ENCODE measurements around the gene WDR64. TPM values are rescaled to one million over a fixed set of nuclear protein-coding genes. Genes with fewer than 3 reads are reported as not detected.

Gene WDR64
- total RNA-seq, 1 experiment from 2014 or later, result not detected

GRCh38 chr1:241837416-241837815, 185.3 kb downstream of the WDR64 start:
- no peak overlapping the region for H3K4me3 ChIP-seq
- no peak overlapping the region for H2AFZ ChIP-seq
- H3K27me3 ChIP-seq (ENCODE audit: insufficient read depth, low read depth), result no peaks in the 10 kb centered on the region
- H3K79me2 ChIP-seq (ENCODE audit: low read depth), result no peaks in the 10 kb centered on the region
- POLR2A ChIA-PET (ENCODE audit: unreplicated experiment), result interaction anchor here (0.6 kb wide), 1 partner anchor 149 kb away, joined by 5 read pairs; no protein-coding TSS in a partner anchor
- DNase-seq, result no peak
- BruUV-seq (replicated peaks), result no TSS peak
- CTCF ChIA-PET, result no interaction called here
- TF ChIP-seq, protein P1, sequence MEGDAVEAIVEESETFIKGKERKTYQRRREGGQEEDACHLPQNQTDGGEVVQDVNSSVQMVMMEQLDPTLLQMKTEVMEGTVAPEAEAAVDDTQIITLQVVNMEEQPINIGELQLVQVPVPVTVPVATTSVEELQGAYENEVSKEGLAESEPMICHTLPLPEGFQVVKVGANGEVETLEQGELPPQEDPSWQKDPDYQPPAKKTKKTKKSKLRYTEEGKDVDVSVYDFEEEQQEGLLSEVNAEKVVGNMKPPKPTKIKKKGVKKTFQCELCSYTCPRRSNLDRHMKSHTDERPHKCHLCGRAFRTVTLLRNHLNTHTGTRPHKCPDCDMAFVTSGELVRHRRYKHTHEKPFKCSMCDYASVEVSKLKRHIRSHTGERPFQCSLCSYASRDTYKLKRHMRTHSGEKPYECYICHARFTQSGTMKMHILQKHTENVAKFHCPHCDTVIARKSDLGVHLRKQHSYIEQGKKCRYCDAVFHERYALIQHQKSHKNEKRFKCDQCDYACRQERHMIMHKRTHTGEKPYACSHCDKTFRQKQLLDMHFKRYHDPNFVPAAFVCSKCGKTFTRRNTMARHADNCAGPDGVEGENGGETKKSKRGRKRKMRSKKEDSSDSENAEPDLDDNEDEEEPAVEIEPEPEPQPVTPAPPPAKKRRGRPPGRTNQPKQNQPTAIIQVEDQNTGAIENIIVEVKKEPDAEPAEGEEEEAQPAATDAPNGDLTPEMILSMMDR (conservative IDR thresholded peaks at IDR 0.05), result no peak
- TF ChIP-seq EZH2 (IDR thresholded peaks at IDR 0.05; ENCODE audit: low read depth), result no peak
- no peaks in the 10 kb centered on the region for H3K9me2 ChIP-seq (ENCODE audit: insufficient read depth)
- H3K4me1 ChIP-seq (replicated peaks; ENCODE audit: insufficient read depth), result peaks cover 17% of the 10 kb centered on the region
- no peak overlapping the region; the same call in 1 of the 2 replicates for H3K4me2 ChIP-seq
- 0 out of 2 replicates have a peak, but pooled peaks cover 5% of the 10 kb centered on the region for H3F3A ChIP-seq (ENCODE audit: insufficient read depth, low read depth)
- no peaks in the 10 kb centered on the region for H3K9me3 ChIP-seq (ENCODE audit: insufficient read depth, low read depth)
- no peaks in the 10 kb centered on the region for H4K20me1 ChIP-seq (ENCODE audit: insufficient read depth)
- H3K27ac ChIP-seq, result peak overlapping the region; percentile 53; the same call in 1 of the 2 replicates
- intact Hi-C loops (cut with micrococcal nuclease; ENCODE audit: unreplicated experiment), result loop anchor here (1.0 kb wide), 1 partner anchor 199 kb away; no protein-coding TSS in a partner anchor
- no peaks in the 10 kb centered on the region for H3K36me3 ChIP-seq (ENCODE audit: low read depth)

DNA sequence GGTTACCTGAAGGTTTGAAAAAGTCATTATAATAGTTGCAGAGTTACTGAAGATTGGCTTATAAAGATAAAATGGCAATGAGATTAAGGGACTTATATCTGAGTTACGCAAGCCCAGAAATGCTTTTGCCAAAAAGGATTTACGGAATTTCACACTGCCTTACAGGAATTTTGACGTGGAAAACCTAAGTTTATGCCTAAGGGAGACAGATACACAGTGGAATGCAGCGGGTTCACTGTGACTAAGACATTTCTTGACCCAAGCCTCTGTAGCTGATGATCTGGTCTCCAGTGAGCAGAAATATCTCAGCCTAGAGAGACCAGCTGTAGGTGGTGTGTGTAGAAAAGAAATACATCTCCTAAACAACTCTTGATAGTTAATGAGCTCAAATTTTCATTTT, 185.8 kb downstream of the WDR64 start:
- H3K27ac ChIP-seq, result peak overlapping the region; percentile 53
- H2AFZ ChIP-seq, result no peak overlapping the region
- POLR2A ChIA-PET (ENCODE audit: unreplicated experiment), result interaction anchor here (0.6 kb wide), 1 partner anchor 149 kb away, joined by 5 read pairs; no protein-coding TSS in a partner anchor

GRCh38 chr1:241838897-241839296, 186.8 kb downstream of the WDR64 start:
- H3F3A ChIP-seq (ENCODE audit: insufficient read depth, low read depth), result 0 out of 2 replicates have a peak, but pooled peaks cover 5% of the 10 kb centered on the region
- intact Hi-C loops (cut with micrococcal nuclease; ENCODE audit: unreplicated experiment), result no loop called here
- TF ChIP-seq, protein P1 (conservative IDR thresholded peaks at IDR 0.05), result no peak
- no peak for TF ChIP-seq EZH2 (IDR thresholded peaks at IDR 0.05; ENCODE audit: low read depth)
- H3K4me3 ChIP-seq, result no peak overlapping the region
- H3K9me2 ChIP-seq (ENCODE audit: insufficient read depth), result no peaks in the 10 kb centered on the region
- H2AFZ ChIP-seq, result no peak overlapping the region
- no peaks in the 10 kb centered on the region for H4K20me1 ChIP-seq (ENCODE audit: insufficient read depth)
- no peaks in the 10 kb centered on the region for H3K36me3 ChIP-seq (ENCODE audit: low read depth)
- no peaks in the 10 kb centered on the region for H3K79me2 ChIP-seq (ENCODE audit: low read depth)
- CTCF ChIA-PET, result no interaction called here
- BruUV-seq (replicated peaks), result no TSS peak
- no peak overlapping the region for H3K4me2 ChIP-seq
- no peak for DNase-seq
- peaks cover 17% of the 10 kb centered on the region for H3K4me1 ChIP-seq (replicated peaks; ENCODE audit: insufficient read depth)
- H3K9me3 ChIP-seq (ENCODE audit: insufficient read depth, low read depth), result no peaks in the 10 kb centered on the region
- no peaks in the 10 kb centered on the region for H3K27me3 ChIP-seq (ENCODE audit: insufficient read depth, low read depth)
- no peak overlapping the region for H3K27ac ChIP-seq
- POLR2A ChIA-PET (ENCODE audit: unreplicated experiment), result interaction anchor here (0.7 kb wide), 1 partner anchor 166 kb away, joined by 3 read pairs; no protein-coding TSS in a partner anchor

More for the DNA sequence above, 185.8 kb downstream of the WDR64 start:
- no peaks in the 10 kb centered on the region for H3K79me2 ChIP-seq (ENCODE audit: low read depth)
- H4K20me1 ChIP-seq (ENCODE audit: insufficient read depth), result no peaks in the 10 kb centered on the region
- TF ChIP-seq, protein P1 (conservative IDR thresholded peaks at IDR 0.05), result no peak
- TF ChIP-seq EZH2 (IDR thresholded peaks at IDR 0.05; ENCODE audit: low read depth), result no peak
- no peak overlapping the region for H3K4me3 ChIP-seq
- CTCF ChIA-PET, result no interaction called here
- peak overlapping the region; percentile 36 for H3K4me2 ChIP-seq
- no peaks in the 10 kb centered on the region for H3K27me3 ChIP-seq (ENCODE audit: insufficient read depth, low read depth)
- intact Hi-C loops (cut with micrococcal nuclease; ENCODE audit: unreplicated experiment), result loop anchor here (1.0 kb wide), 1 partner anchor 200 kb away; no protein-coding TSS in a partner anchor
- H3K9me3 ChIP-seq (ENCODE audit: insufficient read depth, low read depth), result no peaks in the 10 kb centered on the region
- no peaks in the 10 kb centered on the region for H3K36me3 ChIP-seq (ENCODE audit: low read depth)
- H3F3A ChIP-seq (ENCODE audit: insufficient read depth, low read depth), result 0 out of 2 replicates have a peak, but pooled peaks cover 5% of the 10 kb centered on the region
- H3K4me1 ChIP-seq (replicated peaks; ENCODE audit: insufficient read depth), result peaks cover 17% of the 10 kb centered on the region
- BruUV-seq (replicated peaks), result no TSS peak
- H3K9me2 ChIP-seq (ENCODE audit: insufficient read depth), result no peaks in the 10 kb centered on the region
- peak; percentile 47 to 85 for DNase-seq
